Measurements from ENCODE around the gene AHI1.
A peak's percentile ranks its signal among the peaks of the same experiment; 100 is the strongest.
"Not testable (repeated sequence)": the region's sequence is repeated elsewhere in the genome, so short reads cannot be mapped to it uniquely, and the experiment has no call there.

The AHI1 gene

GRCh38 chr6:135505222-135505621, 7.7 kb upstream of the AHI1 start:
- no peak for DNase-seq

GRCh38 chr6:135504734-135505133, 7.2 kb upstream of the AHI1 start:
- DNase-seq, result no peak

DNA sequence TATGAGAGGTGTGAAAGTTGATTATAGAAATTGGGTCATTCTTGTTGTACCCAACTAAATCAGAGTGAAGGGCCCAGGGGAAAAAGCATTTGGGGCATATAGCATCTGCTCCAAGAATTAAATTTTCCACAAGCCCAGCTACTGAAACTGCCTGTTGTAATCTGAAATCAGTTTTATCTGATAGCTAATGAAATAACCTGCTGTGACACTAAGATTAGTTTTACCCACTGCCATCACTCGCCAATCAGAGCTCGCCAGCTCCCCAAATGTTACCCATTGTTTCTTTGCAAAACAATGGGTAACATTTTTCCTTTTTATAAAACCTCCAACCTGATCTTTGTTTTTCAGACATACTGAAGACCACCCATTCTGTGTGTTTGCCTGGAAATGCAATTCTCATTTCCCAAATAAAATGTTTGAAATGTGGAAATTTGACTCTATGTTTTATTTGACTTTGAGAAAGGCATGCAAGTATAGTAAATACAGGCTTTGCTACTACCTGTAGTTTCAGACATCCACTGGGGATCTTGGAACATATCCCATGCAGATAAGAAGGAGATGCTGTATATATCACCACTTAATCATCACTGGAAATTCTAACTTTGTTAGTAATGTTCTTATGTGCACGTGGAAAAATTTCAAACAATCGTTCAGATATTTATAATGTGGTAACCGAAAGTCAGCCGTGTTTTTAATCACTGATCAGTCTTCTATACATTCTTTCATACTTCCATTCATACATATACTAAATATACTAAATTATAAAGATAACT, 6.3 kb upstream of the AHI1 start:
- DNase-seq, result no peak

DNA sequence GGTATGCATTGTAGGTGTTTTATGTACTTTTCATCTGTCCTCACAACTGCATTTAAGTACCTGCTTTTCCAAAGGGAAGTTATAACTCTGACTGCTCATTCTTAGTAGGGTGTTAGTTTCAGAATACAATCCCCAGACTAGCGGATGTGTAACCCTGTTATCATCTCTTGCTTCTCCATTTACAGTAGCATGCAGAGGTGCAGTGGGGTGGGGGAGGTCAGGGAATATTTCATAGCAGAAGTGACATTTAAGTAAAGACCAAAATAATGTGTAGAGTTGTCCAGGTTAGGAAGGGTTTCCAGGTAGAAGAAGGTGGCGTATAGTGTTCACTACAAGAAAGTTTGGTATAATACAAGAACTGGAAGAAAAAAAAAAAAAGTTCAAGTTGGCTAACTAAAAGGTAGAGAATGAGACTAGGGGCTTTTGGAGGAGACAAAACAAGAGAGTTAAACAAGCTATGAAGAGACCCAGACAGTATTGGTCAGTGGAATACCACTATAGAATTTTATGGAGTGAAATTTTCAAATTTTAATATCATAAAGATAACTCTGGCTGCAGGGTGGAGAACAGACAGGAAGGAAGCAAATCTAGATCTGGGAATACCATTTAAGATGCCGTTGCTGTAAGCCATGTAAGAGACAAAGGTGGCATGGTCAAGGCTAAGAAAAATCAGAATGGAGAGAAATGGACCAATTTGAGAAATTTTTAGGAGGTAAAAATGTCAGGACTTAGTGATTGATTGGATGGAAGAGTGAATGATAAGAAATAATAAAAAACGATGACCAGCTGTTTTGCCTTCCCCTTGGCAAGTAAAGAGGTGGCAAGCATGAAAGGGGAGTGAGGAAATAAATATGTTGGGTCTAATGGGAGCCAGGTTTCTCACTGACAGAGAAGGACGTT, 2.2 kb upstream of the AHI1 start:
- no peak for DNase-seq

DNA sequence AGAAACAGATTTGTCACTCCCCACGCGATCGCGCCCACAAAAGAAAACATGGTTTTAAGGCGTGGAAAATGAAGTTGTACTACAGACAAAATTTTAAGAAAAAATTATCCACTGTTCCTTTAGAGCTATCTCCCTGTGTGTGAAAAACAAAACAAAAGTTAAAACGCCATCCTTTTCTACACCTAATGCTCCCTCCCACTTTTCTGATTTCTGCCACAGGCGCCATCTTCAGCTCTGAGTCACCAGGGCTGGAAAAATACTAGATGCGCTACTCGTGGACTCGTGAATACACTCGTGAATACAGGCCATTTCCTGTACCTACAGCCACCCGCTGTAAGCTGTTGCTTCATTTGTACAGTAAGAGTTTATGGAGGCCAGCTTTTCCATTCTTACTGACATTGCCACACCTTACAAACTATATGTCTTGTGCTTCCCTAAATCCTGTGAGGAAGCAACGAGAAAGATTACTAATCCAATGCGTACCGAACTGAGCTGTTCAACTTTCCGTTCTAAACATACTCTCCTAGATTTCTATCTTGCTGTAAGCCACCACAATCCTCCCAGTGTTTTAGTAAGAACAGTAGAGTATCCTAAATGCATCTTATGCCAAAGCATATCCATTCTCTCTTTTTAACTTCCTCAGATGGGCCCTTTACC, 773 bp upstream of the AHI1 start:
- DNase-seq, result peak in 1 of 2 experiments; percentile 34

GRCh38 chr6:135496800-135497411, 634 bp downstream of the AHI1 start:
- DNase-seq, result peak; percentile 39 to 46

DNA sequence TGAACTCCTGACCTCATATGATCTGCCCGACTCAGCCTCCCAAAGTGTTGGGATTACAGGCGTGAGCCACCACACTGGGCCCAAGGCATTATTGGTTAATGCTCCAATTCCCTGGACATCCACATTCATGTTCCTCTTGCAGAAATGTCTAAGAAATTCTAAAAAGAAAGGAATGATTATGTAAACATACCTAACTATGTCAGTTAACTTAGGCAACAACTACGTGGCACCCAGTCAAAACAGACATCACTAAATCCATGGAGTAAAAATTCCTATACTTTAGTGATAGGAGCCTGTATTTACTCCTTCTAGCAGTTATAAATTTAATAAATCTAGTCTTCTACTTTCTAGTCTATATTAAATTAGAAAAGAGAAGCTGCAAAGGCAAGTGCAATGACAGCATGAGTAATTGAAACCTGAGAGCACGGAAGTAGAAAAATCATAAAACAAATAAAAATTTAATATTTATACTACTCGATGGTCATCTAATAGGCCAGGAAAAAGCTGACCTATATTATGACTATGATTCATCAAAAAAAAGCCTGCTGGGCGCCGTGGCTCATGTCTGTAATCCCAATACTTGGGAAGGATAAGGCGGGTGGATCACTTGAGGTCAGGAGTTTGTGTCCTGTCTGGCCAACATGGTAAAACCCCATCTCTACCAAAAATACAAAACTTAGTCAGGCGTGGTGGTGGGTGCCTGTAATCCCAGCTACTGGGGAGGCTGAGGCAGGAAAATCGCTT, 4.2 kb downstream of the AHI1 start:
- DNase-seq, result no peak

- no peak for DNase-seq
Observed at GRCh38 chr6:135490381-135490780, 7.2 kb downstream of the AHI1 start.

- no peak for DNase-seq
Observed at GRCh38 chr6:135488023-135488422, 9.5 kb downstream of the AHI1 start.

DNA sequence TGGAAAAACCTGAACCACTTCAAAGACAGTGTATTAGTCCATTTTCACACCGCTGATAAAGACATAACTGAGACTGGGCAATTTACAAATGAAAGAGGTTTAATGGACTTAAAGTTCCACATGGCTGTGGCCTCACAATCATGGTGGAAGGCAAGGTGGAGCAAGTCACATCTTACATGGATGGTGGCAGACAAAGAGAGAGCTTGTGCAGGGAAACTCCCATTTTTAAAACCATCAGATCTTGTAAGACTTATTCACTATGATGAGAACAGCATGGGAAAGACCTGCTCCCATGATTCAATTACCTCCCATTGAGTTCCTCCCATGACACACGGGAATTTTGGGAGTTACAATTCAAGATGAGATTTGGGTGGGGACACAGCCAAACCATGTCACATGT, 13.6 kb downstream of the AHI1 start:
- not testable (repeated sequence) for DNase-seq

- DNase-seq, result peak; percentile 45 to 58
Observed at GRCh38 chr6:135481783-135482369, 15.7 kb downstream of the AHI1 start.

DNA sequence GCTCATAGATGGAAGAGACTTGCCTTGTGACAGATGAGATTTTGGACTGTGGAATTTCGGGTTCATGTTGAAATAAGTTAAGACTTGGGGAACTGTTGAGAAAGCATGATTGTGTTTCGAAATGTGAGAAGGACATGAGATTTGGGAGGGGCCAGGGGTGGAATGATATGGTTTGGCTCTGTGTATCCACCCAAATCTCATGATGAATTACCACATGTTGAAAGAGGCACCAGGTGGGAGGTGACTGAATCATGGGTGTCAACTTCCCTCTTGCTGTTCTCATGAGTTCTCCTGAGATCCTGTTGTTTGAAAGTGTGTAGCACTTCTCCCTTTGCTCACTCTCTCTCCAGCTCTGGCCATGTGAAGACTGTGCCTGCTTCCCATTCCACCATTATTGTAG, 17.9 kb downstream of the AHI1 start:
- no peak for DNase-seq

DNA sequence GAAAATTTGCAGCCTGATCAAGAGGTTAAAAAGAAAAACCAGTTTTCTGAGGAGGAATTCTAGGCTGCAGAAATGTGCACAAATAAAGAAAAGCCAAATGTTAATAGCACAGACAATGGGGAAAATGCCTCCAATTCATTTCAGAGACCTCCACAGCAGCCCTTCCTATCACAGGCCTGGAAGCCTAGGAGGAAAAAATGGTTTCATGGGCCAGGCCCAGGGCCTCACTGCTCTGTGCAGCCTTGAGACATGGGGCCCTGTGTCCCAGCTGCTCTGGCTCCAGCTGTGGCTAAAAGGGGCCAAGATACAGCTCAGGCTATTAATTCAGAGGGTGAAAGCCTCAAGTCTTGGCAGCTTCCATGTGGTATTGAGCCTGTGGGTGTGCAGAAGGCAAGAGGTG, 18.9 kb downstream of the AHI1 start:
- no peak for DNase-seq

GRCh38 chr6:135475292-135475886, 22.2 kb downstream of the AHI1 start:
- no peak for DNase-seq

DNA sequence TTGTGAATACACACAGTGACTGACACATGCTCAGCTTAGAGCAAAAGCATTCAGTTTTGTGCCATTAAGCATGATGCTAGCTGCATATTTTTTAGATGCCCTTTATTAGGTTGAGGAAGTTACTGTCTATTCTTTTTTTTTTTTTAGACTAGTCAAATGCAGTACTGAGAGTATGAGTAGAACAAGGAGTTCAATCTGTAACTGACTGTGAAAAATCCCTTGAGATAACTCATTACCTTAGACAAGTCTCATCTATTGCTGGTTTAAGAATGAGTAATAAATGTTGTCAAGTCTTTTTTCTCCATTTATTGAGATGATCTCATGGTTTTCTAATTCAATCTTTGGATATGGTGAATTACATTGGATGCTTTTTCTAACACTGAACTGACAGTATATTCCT, 23.2 kb downstream of the AHI1 start:
- DNase-seq, result no peak

DNA sequence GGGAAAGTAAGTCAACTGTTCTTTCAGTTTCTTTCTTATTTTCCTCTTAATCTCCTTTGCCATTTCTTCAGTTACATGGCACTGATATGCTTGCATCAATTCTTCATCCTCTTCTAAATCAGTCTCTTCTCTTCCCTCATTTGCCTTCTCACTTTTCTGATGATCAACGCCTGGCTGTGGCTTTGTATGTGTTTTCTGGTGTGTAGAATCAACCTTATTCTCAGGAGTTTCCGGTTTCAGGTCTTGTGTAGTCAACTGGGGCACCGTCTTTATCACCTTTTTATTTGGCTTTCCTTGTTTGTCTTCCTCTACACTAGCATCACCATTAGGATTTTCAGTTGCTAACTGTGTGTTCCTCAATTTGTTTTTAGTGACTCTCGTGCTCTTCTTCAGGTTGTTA, 31.6 kb downstream of the AHI1 start:
- DNase-seq, result no peak

DNA sequence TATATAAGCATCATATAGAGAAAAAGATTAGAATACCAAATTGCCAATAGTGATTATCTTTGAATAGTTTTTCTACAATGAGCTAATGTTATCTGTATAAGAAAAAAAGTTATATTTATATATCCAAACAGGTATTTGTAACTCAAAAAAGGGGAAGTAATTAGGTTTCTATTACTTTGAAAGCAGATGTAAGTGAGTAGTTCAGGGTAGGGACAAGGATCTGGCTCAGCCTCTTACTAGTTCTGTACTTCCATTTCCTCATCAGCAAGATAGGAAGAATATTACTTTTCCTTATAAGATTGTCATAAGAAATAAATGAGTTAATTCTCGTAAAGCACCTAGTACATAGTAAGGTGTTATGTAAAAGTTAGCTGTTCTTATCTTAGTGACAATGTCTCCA, 32.2 kb downstream of the AHI1 start:
- peak in 1 of 2 experiments; percentile 23 for DNase-seq

GRCh38 chr6:135464634-135465033, 32.9 kb downstream of the AHI1 start:
- DNase-seq, result no peak

DNA sequence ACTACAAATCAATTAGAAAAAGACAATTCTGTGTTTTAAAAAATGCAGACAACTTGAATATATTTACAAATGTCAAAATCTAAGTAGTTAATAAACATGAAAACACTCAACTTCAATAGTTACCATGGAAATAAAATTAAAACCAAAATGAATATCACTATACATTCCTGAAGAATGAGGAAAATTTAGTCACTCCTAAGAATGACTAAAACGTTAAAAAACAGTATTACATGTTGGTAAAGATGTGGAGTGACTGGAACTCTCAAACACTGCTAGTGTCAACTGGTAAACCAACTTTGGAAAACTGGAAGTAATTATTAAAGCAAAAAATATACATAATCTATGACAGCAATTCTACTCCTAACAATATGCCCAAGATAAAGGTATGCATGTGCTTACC, 36.3 kb downstream of the AHI1 start:
- DNase-seq, result no peak

- DNase-seq, result no peak
Observed at GRCh38 chr6:135458051-135458450, 39.5 kb downstream of the AHI1 start.

DNA sequence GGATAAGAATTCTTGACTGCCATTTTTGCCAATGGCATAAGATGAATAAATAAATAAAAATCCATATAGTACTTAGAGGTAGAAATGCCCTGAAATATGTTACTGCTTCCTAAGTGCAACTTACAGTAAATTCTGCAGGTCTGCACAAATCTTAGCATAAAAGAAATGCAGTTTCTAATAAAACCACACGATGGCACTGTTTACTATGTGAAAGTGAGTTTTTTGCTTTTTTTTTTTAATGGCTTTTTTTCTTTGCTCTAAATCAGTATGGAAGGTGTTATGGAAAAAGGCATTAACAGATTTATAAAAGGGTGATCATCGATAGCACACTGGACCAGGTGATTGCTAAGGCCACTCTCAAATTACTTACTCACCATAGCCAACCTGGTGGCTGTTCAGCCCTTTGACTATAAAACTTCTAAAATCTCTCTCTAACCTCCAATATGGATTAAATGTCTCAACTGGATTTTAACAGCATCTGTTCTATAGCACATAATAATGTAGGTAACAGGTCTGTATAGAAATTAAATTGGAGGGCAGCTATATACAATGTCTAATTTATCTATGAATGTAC, 45.8 kb downstream of the AHI1 start:
- peak; percentile 52 to 60 for DNase-seq
